Lower lobe of right lung (tissue), 2 donors: Measurements from ENCODE around the gene AKT3. TPM values are rescaled to one million over a fixed set of nuclear protein-coding genes. Genes with fewer than 3 reads are reported as not detected.

Experiments
- ATAC-seq, 2 donors: fragments of 200-7000 bp; cut with Tn5 transposase; one replicate each; pipeline ENCODE4 v1.9.1; 2020 to 2022; ENCODE audit warnings: mild to moderate bottlenecking in 2 of 2, moderate library complexity in 2 of 2
- DNase-seq: peaks from one replicate; pipeline ENCODE4 v3.0.0-alpha.2; 2020
- H3K27ac ChIP-seq: fragments of 200-600 bp; one replicate; pipeline ENCODE4 v1.8.0; 2022
- H3K27me3 ChIP-seq: fragments of 200-600 bp; one replicate; pipeline ENCODE4 v1.8.0; 2022; ENCODE audit warnings: low read depth
- H3K36me3 ChIP-seq: fragments of 200-600 bp; one replicate; pipeline ENCODE4 v1.8.0; 2022; ENCODE audit warnings: mild to moderate bottlenecking
- H3K4me1 ChIP-seq: fragments of 200-600 bp; one replicate; pipeline ENCODE4 v1.8.0; 2022
- H3K4me3 ChIP-seq: fragments of 200-600 bp; one replicate; pipeline ENCODE4 v1.8.0; 2022; ENCODE audit warnings: mild to moderate bottlenecking
- H3K9me3 ChIP-seq: fragments of 200-600 bp; one replicate; pipeline ENCODE4 v1.8.0; 2022
- CTCF ChIP-seq: fragments of 200-600 bp; IDR thresholded peaks from one replicate; pipeline ENCODE4 v1.8.0; 2022; ENCODE audit warnings: antibody characterized with exemption, mild to moderate bottlenecking
- intact Hi-C: fragments of 100-400 bp; cut with DNase I; formaldehyde crosslinking; loops from one replicate; pipeline ENCODE4 v1.11.0; 2022
- long read RNA-seq: library from polyadenylated mRNA; unstranded; transcript quantifications from one replicate; pipeline ENCODE4 v2.0.0, GENCODE V29; 2021
- total RNA-seq: library from RNA; stranded (reverse); fragmentation: NEBNext Ultra II Directional; extraction: Animal tissue kit (Norgen Biotek cat#: 25700); gene quantifications from one replicate; pipeline ENCODE4 v1.2.1, GENCODE V29; 2021
- donor health status: DM: no; HTN: yes; CAD: no; lungs with severe emphysema.

Gene AKT3
- 52.5 TPM for total RNA-seq
- long read RNA-seq, full-length matches to known transcripts: 1 of 17 reads
- long read RNA-seq, partial matches to known transcripts: 1 of 17 reads
- long read RNA-seq, other reads (novel, unspliced or antisense): 15 of 17 reads

GRCh38 chr1:243850202-243850451 is at the start of gene AKT3:
Gene AKT3, minus strand, starts transcription at chr1:243850243. Its CDS starts 7,073 bp downstream, at chr1:243843170.
- Histone ChIP-seq H3K27me3 (no peaks in the 10 kb centered on the region), H3K4me3 (peak within 1 kb of the TSS; percentile 74), H3K4me1 (peaks cover 15% of the 10 kb centered on the region), H3K36me3 (no peaks in the 10 kb centered on the region), H3K9me3 (no peaks in the 10 kb centered on the region), H3K27ac (peak within 1 kb of the TSS; percentile 89)
- peak; percentile 78 for DNase-seq
- intact Hi-C loops: no loop called here
- ATAC-seq: peak; percentile 88 to 89
- TF ChIP-seq CTCF: no peak

- H3K4me1 ChIP-seq: no peaks in the 10 kb centered on the region
- intact Hi-C loops: no loop called here
Observed at GRCh38 chr1:243898278-243898677, 48.2 kb upstream of the AKT3 start.

GRCh38 chr1:243896313-243896712 is 46.3 kb upstream of the AKT3 start:
- Histone ChIP-seq H3K9me3 (no peaks in the 10 kb centered on the region), H3K27ac (no peak overlapping the region), H3K4me3 (no peak overlapping the region), H3K27me3 (no peaks in the 10 kb centered on the region), H3K4me1 (no peaks in the 10 kb centered on the region), H3K36me3 (no peaks in the 10 kb centered on the region)
- intact Hi-C loops: no loop called here
- DNase-seq (no peak), ATAC-seq (no peak)
- TF ChIP-seq CTCF: no peak

More at GRCh38 chr1:243898278-243898677, 48.2 kb upstream of the AKT3 start:
- no peak for DNase-seq
- TF ChIP-seq CTCF: no peak
- Histone ChIP-seq H3K9me3 (no peaks in the 10 kb centered on the region), H3K36me3 (no peaks in the 10 kb centered on the region), H3K4me3 (no peak overlapping the region), H3K27me3 (no peaks in the 10 kb centered on the region), H3K27ac (no peak overlapping the region)
- no peak for ATAC-seq

- ATAC-seq (no peak), DNase-seq (no peak)
- intact Hi-C loops: no loop called here
- H3K4me3 ChIP-seq: no peak overlapping the region
- H3K27me3 ChIP-seq: no peaks in the 10 kb centered on the region
- no peaks in the 10 kb centered on the region for H3K4me1 ChIP-seq
- TF ChIP-seq CTCF: no peak
- no peak overlapping the region for H3K27ac ChIP-seq
- no peaks in the 10 kb centered on the region for H3K36me3 ChIP-seq
- no peaks in the 10 kb centered on the region for H3K9me3 ChIP-seq
Observed at GRCh38 chr1:243892456-243892855, 42.4 kb upstream of the AKT3 start.

GRCh38 chr1:243890576-243890975 is 40.5 kb upstream of the AKT3 start:
- no peaks in the 10 kb centered on the region for H3K9me3 ChIP-seq
- no peaks in the 10 kb centered on the region for H3K36me3 ChIP-seq
- ATAC-seq (no peak), DNase-seq (no peak)
- no peak for TF ChIP-seq CTCF
- no peaks in the 10 kb centered on the region for H3K4me1 ChIP-seq
- intact Hi-C loops: no loop called here
- H3K27me3 ChIP-seq: peaks cover 4% of the 10 kb centered on the region
- no peak overlapping the region for H3K4me3 ChIP-seq
- H3K27ac ChIP-seq: no peak overlapping the region

GRCh38 chr1:243885806-243886205 is 35.8 kb upstream of the AKT3 start:
- Histone ChIP-seq H3K36me3 (no peaks in the 10 kb centered on the region), H3K27ac (no peak overlapping the region), H3K9me3 (no peaks in the 10 kb centered on the region), H3K27me3 (peaks cover 4% of the 10 kb centered on the region), H3K4me1 (no peaks in the 10 kb centered on the region), H3K4me3 (no peak overlapping the region)
- DNase-seq (no peak), ATAC-seq (no peak)
- TF ChIP-seq CTCF: no peak
- intact Hi-C loops: no loop called here
